AG10803 (cell line): Measurements from ENCODE around the gene CLCNKB.
"Not testable (repeated sequence)": the region's sequence is repeated elsewhere in the genome, so short reads cannot be mapped to it uniquely, and the experiment has no call there.

Experiments used
- DNase-seq: peaks from one replicate; pipeline ENCODE4 v3.0.0; 2010; ENCODE audit warnings: low read depth
- H3K4me3 ChIP-seq: 2 replicates; pipeline ENCODE4 v1.5.1; 2011; ENCODE audit warnings: mild to moderate bottlenecking, low read length, control low read depth
- TF ChIP-seq, protein P1 (sequence below): conservative IDR thresholded peaks from 2 replicates; pipeline ENCODE4 v1.5.1; 2011; ENCODE audit warnings: mild to moderate bottlenecking, low read length, control low read depth, inconsistent platforms

Gene CLCNKB

GRCh38 chr1:16029288-16029687, 14.3 kb upstream of the CLCNKB start:
- no peak for DNase-seq
- TF ChIP-seq, protein P1, sequence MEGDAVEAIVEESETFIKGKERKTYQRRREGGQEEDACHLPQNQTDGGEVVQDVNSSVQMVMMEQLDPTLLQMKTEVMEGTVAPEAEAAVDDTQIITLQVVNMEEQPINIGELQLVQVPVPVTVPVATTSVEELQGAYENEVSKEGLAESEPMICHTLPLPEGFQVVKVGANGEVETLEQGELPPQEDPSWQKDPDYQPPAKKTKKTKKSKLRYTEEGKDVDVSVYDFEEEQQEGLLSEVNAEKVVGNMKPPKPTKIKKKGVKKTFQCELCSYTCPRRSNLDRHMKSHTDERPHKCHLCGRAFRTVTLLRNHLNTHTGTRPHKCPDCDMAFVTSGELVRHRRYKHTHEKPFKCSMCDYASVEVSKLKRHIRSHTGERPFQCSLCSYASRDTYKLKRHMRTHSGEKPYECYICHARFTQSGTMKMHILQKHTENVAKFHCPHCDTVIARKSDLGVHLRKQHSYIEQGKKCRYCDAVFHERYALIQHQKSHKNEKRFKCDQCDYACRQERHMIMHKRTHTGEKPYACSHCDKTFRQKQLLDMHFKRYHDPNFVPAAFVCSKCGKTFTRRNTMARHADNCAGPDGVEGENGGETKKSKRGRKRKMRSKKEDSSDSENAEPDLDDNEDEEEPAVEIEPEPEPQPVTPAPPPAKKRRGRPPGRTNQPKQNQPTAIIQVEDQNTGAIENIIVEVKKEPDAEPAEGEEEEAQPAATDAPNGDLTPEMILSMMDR: no peak
- H3K4me3 ChIP-seq: no peak overlapping the region

GRCh38 chr1:16031551-16031950, 12.0 kb upstream of the CLCNKB start:
- DNase-seq: no peak
- TF ChIP-seq, protein P1: no peak

GRCh38 chr1:16032388-16033102, 11.0 kb upstream of the CLCNKB start:
- H3K4me3 ChIP-seq: no peak overlapping the region
- TF ChIP-seq, protein P1: peak; percentile 85

More at GRCh38 chr1:16031551-16031950, 12.0 kb upstream of the CLCNKB start:
- H3K4me3 ChIP-seq: no peak overlapping the region

DNA sequence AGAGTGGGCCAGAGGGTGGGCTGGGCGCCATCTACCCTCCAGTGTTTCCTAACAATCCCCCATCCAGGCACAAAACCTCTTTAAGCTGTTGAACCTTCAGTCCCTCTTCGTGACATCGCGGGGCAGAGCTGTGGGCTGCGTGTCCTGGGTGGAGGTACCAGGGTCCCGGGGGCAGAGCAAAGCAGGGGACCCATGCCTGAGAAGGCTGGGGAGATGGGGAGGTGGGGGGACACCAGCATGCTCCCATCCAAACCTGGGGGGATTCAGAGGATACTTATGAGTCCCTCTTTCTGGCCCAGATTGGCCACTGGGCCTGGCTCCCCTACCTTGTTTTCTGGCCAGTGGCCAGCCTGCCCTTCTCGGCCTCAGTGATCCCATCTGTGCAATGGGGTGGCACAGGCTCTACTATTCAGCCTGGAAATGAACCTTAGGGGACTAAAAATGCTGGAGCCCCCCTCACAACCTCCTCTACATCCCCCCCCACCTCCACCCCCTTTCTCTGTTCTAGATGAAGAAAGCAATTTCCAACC, 10.4 kb upstream of the CLCNKB start:
- H3K4me3 ChIP-seq, DNase-seq: not testable (repeated sequence)

More at GRCh38 chr1:16032388-16033102, 11.0 kb upstream of the CLCNKB start:
- DNase-seq: peak; percentile 84

DNA sequence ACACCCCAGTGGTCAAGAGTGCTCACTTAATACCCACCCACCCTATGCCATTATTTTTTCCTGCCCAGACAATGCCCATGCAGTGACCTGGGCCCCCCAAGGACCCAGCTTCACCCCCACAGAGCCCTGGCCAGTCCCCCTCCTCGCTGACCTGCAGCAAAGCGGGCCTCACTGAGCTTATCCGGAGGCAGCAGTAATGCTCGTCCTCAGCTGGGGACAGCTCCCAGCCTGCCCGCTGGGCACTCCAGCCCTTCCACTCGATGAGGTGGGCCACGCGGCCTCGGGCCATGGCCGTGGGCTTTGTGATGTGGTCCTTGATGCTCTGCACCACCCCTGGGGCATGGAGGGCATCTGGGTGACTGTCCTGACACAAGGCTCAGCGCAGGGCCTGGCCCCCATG, 7.1 kb upstream of the CLCNKB start:
- not testable (repeated sequence) for DNase-seq, H3K4me3 ChIP-seq

- H3K4me3 ChIP-seq: no peak overlapping the region
- TF ChIP-seq, protein P1: no peak
- DNase-seq: no peak
These were observed 5.0 kb upstream of the CLCNKB start for GRCh38 chr1:16038620-16038912.

GRCh38 chr1:16039871-16040270, 3.7 kb upstream of the CLCNKB start:
- DNase-seq: not testable (repeated sequence)

DNA sequence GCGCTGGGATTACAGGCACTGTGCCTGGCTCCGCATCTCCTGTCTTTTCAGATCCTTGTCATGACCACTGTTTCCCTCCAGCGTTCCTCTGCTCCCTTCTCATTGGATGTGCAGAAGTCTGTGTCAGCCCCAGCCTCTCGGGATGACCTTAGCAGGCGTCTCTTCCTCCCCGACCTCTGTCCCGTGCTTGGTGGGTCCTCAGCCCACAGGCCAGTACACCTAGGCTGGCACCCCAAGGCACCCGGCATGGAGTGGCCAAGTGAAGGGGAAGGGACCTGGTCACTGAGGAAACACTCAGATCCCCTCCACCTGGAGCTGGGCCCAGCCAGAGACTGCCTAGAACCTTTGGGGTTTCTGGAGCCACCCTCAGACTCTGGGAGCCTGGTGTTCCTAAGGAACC, 2.4 kb upstream of the CLCNKB start:
- DNase-seq: no peak
- H3K4me3 ChIP-seq: no peak overlapping the region
- TF ChIP-seq, protein P1: no peak

More at GRCh38 chr1:16039871-16040270, 3.7 kb upstream of the CLCNKB start:
- not testable (repeated sequence) for H3K4me3 ChIP-seq

DNA sequence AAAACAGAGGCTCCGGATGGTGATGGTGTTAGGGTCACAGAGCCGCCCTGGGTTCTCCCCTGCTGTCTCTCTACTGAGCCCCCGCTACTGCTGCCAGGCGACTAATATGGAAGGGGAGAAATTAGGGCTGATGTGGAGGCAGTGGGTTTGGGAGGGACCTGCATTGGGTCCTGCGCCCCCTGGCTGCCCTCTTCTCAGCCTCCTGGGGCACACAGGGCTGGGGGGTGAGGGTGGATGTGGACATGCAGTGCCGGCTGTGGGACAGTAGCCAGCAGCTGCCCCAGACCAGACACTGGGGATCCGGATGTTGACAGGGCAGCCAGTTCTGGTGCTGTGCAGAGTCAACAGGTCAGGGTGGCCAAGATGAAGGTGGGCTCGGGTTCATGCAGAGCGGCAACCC, 1.5 kb upstream of the CLCNKB start:
- no peak overlapping the region for H3K4me3 ChIP-seq
- DNase-seq: no peak
- TF ChIP-seq, protein P1: no peak

DNA sequence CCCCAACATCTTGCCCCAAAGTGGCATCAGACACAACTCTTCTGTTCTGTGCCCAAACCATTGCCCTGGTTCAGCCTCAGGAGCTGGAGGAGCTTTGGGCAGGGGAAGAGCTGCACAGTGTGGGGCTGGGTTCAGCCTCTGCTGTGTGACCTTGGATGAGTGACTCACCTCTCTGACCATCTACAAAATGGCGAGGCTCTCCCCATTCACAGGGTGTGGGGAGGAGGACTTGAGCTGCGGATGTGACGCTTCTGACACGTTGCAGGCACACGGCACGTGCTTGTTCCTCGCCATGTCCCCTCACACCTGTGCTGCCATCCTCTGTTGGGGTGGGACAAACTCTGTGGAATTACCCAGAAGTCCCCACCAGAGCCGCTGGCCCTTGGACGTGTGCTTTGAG, 928 bp upstream of the CLCNKB start:
- not testable (repeated sequence) for H3K4me3 ChIP-seq, DNase-seq
